Stimulated activated CD8-positive, alpha-beta memory T cell treated with anti-CD3 and anti-CD28 coated beads, Interleukin-2, amount 100 ng/mL, for 1 hour (primary cell): ENCODE data around the gene ADAMTS18.

ENCODE experiments used
- DNase-seq, 2 donors: peaks; one replicate each; pipeline ENCODE4 v3.0.0-alpha.2; 2020; ENCODE audit warnings: low read depth in 2 of 2

Gene ADAMTS18

DNA sequence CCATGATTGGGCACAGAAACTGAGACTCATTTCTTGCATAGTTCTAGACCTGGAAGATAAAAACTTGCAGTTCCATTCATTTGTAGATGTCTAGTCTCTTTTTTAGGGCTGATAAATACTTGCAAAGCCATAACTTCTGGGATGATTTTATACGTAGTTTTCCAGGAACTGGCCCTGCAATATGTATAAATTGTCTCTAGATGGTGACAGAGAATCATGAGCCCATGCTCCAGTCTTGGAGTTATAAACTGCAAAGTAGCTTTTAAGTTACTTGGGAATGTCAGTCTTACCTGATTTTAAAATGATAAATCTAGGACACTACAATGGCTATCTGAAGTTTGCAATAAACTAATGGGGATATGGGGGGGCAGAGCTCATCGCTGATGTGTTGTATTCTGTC, 3.0 kb upstream of the ADAMTS18 start:
- no peak for DNase-seq

DNA sequence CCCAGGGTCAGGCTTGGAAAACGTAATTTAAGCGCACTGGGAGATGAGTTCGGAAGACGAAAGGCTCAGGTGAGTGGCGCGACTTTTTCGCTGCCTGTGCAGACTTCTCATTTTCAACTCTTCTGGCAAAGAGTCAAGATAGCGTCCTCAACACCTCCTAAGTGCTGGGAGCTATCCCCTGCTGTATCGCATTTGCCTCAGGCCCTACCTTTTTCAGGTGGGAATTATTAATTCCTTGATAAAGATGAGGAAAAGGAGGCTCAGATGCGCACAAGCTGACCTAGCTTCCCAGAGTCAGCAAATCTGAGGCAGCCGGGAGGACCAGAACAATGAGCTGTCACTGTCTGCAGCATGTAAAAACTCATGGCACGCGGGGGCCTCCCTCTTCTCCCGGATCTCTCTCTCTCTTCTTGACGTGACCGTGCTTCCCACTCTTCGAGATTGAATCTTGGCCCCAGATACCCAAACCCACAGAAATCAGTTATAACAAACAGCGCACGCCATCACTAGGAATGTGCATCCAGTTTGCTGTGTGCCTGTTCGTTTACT, 512 bp upstream of the ADAMTS18 start:
- no peak for DNase-seq

DNA sequence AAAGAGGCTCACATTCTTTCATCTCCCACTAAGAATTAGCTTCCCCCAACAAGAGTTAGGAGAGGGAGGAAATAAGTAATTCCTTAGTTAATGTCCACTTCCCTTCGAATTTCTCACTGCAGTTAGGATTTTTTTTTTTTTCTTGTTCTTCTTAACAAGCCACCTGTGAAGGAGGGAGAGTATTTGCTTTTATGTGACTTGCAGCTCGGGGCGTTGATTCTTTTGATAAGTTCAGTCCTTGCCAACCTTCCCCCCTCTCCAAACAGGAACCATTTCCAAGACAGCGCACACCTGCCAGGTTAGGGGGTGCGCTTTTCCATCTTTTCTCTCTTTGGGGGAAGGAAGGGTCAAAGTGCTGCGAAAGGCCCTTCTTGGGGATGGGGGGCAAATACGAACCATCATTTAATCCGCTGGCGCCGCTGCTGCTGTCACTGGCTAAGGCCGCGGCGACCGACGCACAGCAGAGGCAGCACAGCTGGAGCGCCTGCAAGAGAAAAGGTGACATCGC, 758 bp downstream of the ADAMTS18 start:
- DNase-seq, result no peak

DNA sequence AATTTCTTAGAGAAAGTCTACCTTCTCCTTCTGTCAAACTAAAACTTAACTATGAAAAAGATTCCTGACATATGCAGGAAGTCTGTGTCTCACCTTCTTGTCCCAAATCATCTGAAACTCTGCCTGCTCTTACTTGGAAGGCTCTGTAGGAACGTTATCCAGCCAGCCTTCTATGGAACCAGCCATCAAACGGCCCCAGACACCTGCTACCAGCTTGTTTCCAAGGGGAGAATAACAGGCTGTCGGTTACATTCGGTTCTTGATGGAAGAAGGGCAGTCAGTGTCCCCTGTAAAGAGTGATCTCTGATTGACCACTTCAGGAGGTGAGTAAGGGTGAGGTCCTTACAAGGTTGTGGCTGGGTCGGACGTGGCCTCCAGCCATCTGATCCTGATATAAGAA, 1.7 kb downstream of the ADAMTS18 start:
- DNase-seq, result no peak

DNA sequence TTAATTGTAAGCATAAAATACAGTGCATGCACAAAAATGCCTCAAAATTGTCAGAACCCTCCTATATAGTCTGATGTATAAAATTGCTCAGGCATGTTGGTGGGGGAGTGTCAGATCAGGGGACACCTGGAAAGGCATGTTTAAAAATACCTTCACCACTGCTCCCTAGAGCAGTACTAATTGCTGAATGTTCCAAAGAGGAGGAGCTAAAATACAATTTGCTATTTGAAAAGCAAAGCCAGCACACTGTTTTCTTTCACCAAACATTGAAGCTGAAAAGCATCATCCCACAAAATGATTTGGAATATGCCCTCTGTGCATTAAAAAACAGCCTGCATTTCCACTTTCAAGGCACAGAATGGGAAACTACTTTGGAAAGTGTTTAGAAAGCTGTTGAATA, 2.6 kb downstream of the ADAMTS18 start:
- no peak for DNase-seq

DNA sequence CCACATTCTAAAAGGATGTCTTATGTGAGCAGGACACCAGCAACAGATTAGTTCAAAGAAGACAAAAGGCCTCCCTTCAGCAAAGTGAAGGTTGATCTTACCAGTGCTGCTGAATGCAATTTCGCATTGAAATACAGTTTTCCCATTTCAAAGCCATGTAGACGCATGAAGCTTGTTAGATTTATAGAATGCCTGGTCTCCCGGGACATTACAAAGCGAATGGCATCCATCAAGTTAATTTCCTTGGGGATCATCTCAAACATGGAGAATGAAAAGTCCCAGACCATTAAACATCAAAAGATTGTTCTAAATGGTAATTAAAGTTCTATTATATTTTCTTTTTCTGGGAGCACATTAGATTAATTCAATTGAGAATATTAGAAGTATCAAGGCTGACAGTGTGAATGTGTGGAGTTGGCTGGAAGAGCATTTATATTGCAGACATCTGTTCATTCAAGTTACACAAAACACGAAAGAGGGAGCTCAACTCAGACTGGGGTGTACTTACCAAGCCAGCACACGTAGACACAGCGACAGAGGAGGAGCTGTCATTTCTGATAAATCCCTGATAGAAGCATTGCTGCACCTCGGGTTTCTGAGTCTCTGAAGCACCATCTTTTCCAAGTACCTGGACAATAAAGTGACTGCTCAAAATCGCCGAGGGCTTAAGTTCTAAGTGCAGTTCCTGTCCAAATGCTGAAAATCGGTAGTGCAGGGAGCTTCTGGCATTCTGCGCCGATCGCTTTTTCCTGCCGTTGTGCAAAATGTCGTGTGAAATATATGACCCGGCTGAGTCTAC, 3.8 kb downstream of the ADAMTS18 start:
- DNase-seq, result no peak

DNA sequence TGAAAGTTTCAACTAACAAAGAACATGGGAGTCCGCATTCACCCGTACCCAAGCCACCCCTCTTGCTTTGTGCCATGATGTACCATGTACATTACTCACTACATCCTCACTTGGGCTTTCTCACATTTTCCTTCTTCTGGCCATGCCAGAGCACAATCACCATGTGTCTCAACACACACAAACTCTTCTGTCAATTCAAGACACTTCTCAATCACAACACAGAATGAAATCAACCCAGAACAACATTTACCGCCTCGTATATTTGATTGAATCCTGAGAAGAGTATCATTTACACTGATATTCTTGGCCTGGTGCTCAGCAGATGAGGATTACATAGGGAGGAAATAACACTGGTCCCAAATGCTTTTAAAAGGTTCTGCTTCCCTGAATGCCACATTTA, 4.5 kb downstream of the ADAMTS18 start:
- DNase-seq, result no peak

DNA sequence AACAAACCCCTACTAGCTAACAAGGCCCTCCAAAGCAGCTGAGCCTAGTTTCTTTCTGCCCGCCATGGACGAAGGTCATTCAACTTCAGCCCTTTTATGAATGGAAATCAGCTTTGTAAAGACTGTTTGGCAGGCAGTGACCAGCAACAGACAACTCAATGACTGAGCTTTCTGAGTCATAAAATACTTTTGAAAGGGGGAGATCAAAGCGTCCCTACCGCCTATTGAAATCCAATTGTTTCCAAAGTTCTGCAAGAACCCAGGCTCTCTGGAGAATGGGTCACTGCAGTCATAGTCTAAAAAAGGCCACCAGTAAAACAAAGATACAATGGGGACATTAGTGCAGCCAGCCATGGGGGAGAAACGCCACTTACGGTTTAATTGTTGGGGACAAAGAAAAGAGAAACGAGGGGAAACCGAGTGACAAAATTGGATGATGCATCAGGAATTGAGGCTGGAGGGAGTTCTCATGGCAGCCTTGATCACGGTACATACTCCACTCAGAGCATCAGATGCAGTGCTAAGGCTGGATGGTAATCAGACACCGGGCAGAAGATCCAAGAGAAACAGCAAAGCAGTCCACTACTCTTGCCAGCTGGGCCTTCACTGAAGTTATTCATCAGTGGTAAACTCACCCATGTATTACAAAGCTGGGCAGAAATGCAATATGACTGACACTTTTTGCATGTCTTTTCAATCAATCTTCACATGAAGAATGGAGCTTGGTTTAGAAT, 9.8 kb downstream of the ADAMTS18 start:
- no peak for DNase-seq

DNA sequence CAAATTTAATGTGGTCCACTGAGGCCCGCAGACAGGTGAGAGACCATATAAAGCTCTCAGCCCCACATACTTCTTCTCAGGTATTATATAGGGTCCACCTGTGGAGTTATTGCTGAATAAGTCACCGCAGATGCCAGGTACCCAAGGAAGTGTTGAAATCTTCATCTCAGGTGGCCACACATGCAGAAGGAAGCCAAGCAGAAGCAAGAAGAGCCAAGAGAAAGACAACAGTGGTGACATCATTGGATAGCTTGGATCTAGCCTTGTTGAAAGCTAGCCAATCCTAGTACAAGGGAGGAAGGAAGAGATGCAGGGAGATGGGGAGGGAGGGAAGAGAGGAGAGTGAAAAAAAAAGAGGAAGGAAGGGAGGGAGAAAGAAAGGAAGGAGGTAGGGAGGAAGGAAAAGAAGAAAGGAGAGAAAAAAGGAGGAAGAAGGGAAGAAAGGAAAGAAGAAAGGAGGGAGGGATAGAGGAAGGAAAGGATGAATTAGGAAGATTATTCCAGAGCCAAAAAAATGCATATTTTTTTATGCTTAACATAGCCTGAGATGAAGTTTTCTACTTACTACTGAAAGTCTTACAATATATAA, 12.5 kb downstream of the ADAMTS18 start:
- DNase-seq, result no peak

DNA sequence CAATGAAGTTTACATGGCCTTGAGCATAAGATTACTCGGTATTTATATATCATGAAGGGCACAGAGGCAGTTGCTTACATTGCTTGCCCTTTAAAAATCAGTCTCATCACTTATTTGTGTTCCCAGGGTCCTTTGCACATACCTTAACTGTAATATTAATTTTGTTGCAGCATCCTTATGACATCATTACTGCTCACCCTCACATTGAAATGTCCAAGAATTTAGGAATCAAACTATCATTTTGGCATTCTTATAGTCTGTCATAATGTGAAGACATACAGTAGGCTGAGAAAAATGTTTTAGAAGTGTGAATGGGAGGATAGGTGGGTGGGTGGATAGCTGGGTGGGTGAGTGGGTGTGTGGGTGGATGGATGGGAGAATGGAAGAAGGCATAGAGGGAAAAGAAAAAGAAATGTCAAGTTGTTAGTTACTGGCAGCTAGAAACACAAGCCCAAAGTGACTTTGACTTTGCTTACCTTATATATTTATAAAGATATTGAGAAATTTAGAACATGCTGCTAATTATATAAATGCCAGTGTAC, 17.8 kb downstream of the ADAMTS18 start:
- no peak for DNase-seq

DNA sequence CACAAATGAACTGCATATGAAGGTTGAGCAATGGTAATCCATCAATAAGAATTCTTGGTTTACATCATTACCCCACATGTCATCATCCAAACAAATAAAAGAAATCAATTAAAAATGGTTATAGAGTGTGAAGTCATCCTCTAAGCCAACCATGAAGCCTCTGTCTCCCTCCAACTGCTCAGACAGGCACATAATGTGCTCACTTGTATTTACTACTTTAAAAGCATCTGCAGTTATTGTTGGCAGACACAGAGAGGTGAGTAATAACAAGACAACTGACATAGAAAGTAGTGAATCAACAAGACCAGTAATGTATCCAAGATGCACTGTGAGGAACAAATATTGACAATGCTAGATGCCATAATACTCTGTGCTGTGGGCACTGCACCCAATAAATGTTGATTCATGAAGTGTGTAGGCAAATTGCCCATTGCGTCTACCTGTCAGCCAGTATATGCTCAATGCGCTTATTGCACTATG, 20.0 kb downstream of the ADAMTS18 start:
- no peak for DNase-seq

DNA sequence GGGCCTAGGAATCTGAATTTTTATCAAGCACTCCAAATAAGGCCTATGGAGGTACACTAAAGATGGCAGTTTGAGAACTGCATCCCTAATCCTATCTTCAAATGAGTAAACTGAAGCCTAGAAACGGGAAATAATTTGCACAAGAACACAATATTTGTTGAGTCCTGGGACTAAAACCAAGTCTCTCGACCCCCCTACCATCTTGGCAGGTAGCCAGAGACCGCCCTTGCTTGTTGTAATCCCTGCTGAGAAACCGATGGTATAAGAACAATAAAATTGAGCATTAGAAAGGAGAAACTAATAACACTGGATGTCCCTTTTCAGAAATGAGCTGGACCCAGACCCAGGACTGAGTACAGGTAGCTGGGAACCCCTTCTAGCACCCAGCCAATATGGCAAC, 24.4 kb downstream of the ADAMTS18 start:
- no peak for DNase-seq

DNA sequence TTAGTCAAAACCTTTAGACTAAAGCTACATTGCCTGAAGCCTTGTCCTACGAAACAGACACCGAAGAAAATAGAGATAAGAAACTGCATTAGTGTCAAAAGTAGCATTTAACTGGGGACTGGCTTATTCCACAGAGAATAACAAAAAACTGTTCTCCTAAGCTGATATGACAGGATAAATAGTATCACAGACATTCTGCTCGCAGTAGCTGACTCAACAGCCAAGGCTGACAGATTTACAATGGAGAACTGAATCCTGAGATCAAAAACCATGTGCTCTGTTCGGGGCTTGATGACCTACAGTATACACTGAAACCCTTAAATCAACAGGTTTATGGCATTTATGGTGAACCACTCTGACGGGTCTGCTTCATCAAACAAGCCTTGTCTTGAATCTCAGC, 25.5 kb downstream of the ADAMTS18 start:
- DNase-seq, result no peak

DNA sequence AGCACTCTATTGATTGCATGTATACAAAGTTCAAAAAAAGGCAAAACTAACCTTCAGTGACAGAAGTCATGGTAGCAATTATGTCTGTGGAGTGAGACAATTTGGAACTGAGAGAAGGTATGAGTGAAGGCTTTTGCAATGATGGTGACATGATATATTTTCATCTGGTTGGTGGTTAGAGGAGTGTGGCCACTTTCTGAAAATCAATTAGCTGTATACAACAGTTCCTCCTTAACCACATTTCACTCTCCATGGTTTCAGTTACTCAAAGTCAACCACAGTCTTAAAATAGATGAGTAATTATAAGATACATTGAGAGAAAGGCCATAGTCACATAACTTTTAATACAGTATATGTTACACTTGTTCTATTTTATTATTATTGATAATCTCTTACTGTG, 26.2 kb downstream of the ADAMTS18 start:
- no peak for DNase-seq

DNA sequence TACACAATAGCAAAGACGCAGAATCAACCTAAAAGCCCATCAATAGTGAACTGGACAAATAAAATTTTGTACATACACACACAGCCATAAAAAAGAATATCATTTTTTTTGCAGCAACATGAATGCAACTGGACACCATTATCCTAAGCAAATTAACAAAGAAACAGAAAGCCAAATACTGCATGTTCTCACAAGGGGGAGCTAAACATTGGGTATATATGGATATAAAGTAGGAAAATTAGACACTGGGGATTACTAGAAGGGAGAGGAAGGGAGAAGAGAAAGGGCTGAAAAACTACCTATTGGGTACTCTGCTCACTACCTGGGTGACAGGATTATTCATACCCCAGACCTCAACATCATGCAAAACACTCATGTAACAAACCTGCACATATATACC, 28.2 kb downstream of the ADAMTS18 start:
- no peak for DNase-seq

DNA sequence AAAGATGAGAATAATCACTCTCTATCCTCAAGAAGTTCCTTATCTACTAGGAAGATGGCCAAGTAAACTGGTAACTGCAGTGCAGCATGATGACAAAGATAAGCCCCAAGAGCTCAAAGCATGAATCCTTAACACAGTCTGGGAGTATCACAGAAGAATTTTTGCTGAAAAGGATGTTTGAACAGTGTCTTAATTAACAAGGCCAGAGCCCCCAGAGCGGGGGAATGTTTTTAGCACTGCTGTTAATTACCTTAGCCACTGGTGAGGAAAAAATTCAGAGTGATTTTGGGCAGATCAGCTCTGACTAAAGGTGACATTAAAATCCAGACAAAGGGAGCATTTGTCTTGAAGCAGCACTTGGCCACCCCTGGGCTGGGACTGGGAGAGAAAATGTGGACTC, 30.1 kb downstream of the ADAMTS18 start:
- no peak for DNase-seq

DNA sequence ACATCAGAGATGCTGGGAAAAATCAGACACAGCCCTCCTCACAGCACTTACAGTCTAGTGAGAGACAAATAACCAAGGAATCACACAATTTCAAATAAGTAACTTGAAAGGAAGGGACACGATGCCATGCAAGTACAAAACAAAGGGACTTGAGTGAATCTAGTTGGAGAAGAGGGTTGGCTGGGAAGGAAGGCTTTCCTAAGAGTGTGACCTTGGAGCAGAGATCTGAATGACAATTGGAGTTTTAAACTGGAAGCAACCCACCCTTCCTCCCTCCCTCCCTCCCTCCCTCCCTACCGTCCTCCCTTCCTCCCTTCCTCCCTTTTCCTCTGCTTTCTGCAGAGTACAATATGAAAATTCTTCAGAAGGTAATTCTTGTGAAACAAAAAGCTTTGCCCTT, 31.1 kb downstream of the ADAMTS18 start:
- no peak for DNase-seq

DNA sequence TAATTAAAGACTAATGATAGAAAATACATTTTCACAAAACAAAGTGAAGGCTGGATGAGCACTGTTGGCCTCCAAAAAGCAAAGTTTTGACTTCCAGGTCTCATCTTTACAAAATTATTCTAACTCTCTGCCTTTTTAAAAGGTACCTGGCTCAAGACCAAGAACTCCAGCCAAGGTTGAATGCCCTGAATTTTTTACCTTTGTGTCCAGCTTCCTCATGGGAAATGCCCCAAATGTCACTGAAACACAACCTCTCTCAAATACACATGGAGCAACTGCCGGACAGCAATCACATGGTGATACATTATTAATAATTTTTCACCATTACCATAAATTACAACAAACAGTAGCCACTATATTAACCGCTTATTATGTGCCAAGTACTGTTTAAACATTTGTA, 32.2 kb downstream of the ADAMTS18 start:
- DNase-seq, result no peak

DNA sequence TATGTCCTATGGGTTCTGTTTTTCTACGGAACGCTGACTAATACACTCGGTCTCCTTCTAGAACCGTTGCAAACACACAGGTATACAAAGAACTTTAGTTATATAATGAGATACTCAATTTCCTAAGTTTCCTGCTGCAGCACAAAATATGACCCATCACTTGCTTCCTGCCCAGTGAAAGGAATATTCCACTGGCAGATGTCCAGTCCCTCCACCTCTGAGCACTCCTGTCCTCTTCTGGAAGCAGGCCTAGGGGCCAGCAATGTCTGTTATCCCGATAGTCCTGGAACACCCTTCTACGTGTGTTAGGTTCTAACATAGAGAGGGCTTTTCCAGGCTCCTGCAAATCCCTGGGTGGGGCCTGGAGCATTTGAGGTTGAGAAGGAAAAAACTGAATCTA, 32.7 kb downstream of the ADAMTS18 start:
- no peak for DNase-seq

DNA sequence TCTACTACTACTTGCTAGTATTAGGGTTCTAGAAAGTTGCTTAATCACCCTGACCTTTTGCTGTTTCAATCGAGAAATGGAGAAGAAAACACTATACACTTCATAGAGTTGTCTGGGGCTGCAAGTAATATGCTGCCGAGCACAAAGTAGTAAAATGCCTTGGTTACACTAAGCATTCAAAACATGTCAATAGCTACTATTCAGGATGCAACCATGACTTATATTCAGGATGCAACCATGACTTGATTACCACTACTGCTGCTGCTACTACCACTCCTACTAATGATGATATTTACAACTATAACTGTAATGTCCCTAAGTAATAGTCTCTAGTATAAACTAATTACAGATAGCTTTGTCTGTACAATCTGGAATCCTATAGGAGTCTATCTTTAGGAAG, 35.3 kb downstream of the ADAMTS18 start:
- DNase-seq, result no peak

DNA sequence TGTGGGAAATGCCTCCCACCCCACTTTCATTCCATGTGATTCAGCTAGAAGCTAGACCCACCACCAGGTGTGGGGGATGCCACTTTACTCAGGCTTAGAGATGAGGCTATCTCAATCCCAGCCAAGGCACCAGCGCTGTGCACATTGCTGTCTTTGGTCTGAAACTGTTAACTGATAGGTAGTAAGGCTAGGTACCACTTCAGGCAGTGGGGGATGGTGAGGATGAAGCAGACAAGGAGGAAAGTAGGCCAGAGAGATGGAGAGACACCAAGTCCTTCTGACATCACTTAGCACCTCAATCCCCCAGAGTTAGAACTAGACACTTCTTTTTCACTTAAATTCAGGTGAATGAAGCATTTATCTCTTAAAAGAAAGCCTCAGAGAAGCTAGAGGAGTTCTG, 35.8 kb downstream of the ADAMTS18 start:
- DNase-seq, result no peak

DNA sequence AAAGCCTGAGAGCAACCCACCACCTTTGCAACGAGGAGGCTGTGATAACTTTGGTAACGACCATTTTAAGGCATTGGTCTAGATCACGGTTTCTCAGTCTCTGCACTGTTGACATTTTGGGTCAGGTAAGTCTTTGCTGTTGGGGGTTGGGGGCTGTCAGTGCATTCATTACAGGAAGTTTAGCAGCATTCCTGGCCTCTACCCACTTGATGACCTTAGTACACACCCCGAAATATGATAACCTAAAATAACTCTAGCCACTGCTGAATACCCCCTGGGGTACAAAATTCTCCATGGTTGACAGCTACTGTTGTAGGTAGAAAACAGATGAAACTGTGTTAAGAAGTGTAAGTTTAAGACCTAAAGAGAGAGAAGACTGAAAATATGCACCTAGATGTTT, 36.3 kb downstream of the ADAMTS18 start:
- DNase-seq, result no peak
